ENCODE data around the gene STARD5. TPM values are rescaled to one million over a fixed set of nuclear protein-coding genes. Genes with fewer than 3 reads are reported as not detected.
"Not testable (repeated sequence)": the region's sequence is repeated elsewhere in the genome, so short reads cannot be mapped to it uniquely, and the experiment has no call there.

STARD5 gene
- polyA plus RNA-seq, 1 experiment: 5.9 TPM

DNA sequence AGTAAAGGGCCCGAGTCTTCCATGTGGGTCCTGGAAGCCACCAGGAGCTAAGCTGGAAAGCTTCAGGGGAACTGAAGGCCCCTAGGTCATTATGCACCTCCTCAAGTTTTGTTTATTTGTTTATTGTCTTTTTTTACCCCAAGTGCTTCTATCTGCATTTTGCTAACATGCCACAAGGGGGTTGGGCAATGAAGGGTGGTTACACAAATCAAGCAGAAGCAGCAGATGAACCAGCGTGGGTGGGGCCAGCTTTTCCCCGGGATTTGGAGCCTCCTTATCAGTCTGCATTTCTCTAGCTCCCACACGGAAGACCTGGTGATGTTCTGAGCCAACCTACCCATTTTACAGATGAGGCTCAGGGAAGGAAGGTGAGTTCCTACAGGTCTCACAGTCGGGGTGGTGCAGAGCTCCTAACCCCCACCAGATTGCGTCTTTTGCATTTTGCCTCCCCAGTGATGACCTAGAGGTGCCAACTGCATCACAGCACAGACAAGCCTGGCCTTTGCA, 33.3 kb upstream of the STARD5 start:
- POLR2A ChIA-PET: no interaction called here
- peaks cover 1% of the 10 kb centered on the region; the same call in 1 of the 2 replicates for H3K27me3 ChIP-seq (ENCODE audit: control insufficient read depth, insufficient read depth, low read length)
- no peaks in the 10 kb centered on the region for H3K36me3 ChIP-seq (ENCODE audit: control insufficient read depth, insufficient read depth, low read length)
- DNase-seq (ENCODE audit: low read depth): no peak
- TF ChIP-seq, protein P1, sequence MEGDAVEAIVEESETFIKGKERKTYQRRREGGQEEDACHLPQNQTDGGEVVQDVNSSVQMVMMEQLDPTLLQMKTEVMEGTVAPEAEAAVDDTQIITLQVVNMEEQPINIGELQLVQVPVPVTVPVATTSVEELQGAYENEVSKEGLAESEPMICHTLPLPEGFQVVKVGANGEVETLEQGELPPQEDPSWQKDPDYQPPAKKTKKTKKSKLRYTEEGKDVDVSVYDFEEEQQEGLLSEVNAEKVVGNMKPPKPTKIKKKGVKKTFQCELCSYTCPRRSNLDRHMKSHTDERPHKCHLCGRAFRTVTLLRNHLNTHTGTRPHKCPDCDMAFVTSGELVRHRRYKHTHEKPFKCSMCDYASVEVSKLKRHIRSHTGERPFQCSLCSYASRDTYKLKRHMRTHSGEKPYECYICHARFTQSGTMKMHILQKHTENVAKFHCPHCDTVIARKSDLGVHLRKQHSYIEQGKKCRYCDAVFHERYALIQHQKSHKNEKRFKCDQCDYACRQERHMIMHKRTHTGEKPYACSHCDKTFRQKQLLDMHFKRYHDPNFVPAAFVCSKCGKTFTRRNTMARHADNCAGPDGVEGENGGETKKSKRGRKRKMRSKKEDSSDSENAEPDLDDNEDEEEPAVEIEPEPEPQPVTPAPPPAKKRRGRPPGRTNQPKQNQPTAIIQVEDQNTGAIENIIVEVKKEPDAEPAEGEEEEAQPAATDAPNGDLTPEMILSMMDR (IDR thresholded peaks at IDR 0.05; ENCODE audit: insufficient read depth, low read depth, low read length): no peak
- CTCF ChIA-PET: interaction anchor here (0.6 to 3.8 kb wide), 8 partner anchors 9 to 83 kb away, joined by 3 to 20 read pairs (median 3); no protein-coding TSS in a partner anchor
- H3K4me3 ChIP-seq (ENCODE audit: low read depth, low read length): no peak overlapping the region

DNA sequence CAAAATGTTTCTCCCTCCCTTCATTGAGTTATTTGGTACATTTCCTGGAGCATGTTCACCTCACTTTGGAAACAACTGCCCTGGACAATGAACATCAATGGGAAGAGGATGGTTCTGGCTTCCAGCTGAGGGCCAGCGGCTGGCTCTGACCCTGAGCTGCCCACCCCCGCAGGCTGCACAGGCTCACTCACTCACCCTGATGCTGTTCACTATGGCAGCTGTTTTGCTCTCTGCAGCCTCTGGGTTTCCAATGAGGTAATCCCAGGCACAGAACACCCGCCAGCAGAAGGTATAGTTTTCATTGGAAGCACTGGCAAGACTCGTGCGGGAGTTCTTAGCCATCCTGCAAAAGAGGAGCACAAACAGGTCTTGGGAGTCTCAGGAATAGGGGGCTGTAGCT, 32.3 kb upstream of the STARD5 start:
- ChIA-PET CTCF (interaction anchor here (0.7 to 3.8 kb wide), 7 partner anchors 10 to 81 kb away, joined by 3 to 20 read pairs (median 3); no protein-coding TSS in a partner anchor), POLR2A (no interaction called here)
- no peaks in the 10 kb centered on the region for H3K36me3 ChIP-seq (ENCODE audit: control insufficient read depth, insufficient read depth, low read length)
- H3K4me3 ChIP-seq (ENCODE audit: low read depth, low read length): no peak overlapping the region
- DNase-seq (ENCODE audit: low read depth): no peak
- H3K27me3 ChIP-seq (ENCODE audit: control insufficient read depth, insufficient read depth, low read length): peaks cover 1% of the 10 kb centered on the region; the same call in 1 of the 2 replicates
- TF ChIP-seq, protein P1 (IDR thresholded peaks at IDR 0.05; ENCODE audit: insufficient read depth, low read depth, low read length): no peak

DNA sequence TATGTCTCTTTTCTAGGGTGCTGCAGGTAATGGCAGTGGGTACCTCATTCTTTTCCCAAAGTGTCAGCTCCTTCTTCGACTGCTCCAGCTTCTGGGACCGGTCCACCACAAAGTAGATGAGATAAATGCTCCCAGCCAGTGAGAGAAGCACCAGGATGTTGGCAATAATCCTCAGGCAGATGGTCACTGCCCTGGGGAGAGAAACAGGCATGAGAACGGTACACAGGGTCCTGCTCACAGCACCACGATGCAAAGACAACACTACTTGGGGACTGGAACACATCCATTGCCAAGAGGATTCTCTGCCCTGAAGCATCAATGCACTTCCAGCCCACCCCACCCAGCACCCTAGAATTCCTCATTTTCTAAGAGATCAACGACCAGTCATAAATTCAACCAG, 27.7 kb upstream of the STARD5 start:
- ChIA-PET CTCF (no interaction called here), POLR2A (no interaction called here)
- Histone ChIP-seq H3K4me3 (ENCODE audit: low read depth, low read length) (no peak overlapping the region), H3K36me3 (ENCODE audit: control insufficient read depth, insufficient read depth, low read length) (no peaks in the 10 kb centered on the region), H3K27me3 (ENCODE audit: control insufficient read depth, insufficient read depth, low read length) (no peaks in the 10 kb centered on the region)
- TF ChIP-seq, protein P1 (IDR thresholded peaks at IDR 0.05; ENCODE audit: insufficient read depth, low read depth, low read length): no peak
- DNase-seq (ENCODE audit: low read depth): no peak

DNA sequence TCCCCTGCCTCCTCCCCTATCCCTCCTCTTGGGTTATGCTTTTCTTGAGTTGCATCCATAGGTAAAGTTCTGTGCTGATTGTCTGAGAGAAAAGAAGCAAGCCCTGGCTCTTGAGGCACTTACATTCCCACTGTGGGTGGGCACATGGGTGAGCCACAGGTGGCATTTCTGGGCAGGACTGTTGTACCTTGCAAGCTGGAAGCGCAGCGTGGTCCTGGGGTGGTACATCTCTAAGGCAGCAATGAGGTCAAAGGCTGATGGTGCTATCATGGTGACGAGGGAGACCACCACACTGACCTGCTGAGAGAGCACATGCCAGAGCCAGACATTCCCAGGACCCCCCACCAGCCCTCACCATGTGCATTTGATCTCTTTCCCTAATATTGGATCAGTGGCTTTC, 25.3 kb upstream of the STARD5 start:
- TF ChIP-seq, protein P1 (IDR thresholded peaks at IDR 0.05; ENCODE audit: insufficient read depth, low read depth, low read length): no peak
- CTCF ChIA-PET: no interaction called here
- POLR2A ChIA-PET: no interaction called here

DNA sequence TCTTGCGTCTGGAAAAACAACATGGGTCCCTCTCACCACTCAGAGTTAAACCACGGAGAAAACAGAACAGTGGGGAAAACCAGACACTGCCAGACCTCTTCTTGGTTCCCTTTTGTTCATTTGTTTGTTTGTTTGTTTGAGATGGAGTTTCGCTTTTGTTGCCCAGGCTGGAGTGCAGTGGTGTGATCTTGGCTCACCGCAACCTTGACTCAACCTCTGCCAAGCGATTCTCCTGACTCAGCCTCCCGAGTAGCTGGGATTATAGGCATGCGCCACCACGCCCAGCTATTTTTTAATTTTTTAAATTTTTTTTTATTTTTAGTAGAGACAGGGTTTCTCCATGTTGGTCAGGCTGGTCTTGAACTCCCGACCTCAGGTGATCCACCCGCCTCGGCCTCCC, 24.8 kb upstream of the STARD5 start:
- POLR2A ChIA-PET; DNase-seq (ENCODE audit: low read depth); H3K4me3 ChIP-seq (ENCODE audit: low read depth, low read length); H3K36me3 ChIP-seq (ENCODE audit: control insufficient read depth, insufficient read depth, low read length); H3K27me3 ChIP-seq (ENCODE audit: control insufficient read depth, insufficient read depth, low read length): not testable (repeated sequence)
- CTCF ChIA-PET: interaction anchor here (0.8 kb wide), 1 partner anchor 83 kb away, joined by 4 read pairs; no protein-coding TSS in a partner anchor

More for the DNA sequence above, 25.3 kb upstream of the STARD5 start:
- H3K36me3 ChIP-seq (ENCODE audit: control insufficient read depth, insufficient read depth, low read length): no peaks in the 10 kb centered on the region
- no peak for DNase-seq (ENCODE audit: low read depth)
- no peaks in the 10 kb centered on the region for H3K27me3 ChIP-seq (ENCODE audit: control insufficient read depth, insufficient read depth, low read length)
- H3K4me3 ChIP-seq (ENCODE audit: low read depth, low read length): no peak overlapping the region

DNA sequence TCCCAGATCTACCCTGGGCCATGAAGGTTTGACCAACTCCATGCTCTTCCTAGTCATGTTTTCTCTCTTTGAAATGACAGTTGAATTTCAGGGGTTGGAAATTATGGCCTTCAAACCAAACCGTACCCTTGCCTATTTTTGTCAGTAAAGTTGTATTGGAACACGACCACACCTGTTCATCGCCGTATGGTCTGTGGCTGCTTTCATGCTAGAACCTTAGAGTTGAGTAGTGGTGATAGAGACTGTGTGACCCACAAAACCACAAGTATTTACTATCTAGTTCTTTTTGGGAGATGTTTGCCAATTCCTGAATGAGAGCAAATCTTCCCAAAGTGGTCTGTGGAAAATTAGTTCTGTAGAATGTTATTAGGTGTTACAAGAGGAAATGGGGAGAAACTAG, 24.0 kb upstream of the STARD5 start:
- Histone ChIP-seq H3K36me3 (ENCODE audit: control insufficient read depth, insufficient read depth, low read length) (no peaks in the 10 kb centered on the region), H3K27me3 (ENCODE audit: control insufficient read depth, insufficient read depth, low read length) (no peaks in the 10 kb centered on the region), H3K4me3 (ENCODE audit: low read depth, low read length) (no peak overlapping the region)
- no peak for DNase-seq (ENCODE audit: low read depth)
- TF ChIP-seq, protein P1 (IDR thresholded peaks at IDR 0.05; ENCODE audit: insufficient read depth, low read depth, low read length): no peak
- POLR2A ChIA-PET: no interaction called here
- CTCF ChIA-PET: no interaction called here

Data from BJ (cell line).